ENCODE measurements around the gene DCAF6.

The DCAF6 gene

GRCh38 chr1:168083456-168084325 is 147.2 kb downstream of the DCAF6 start:
- Histone ChIP-seq H3K9me2 (replicated peaks; ENCODE audit: insufficient read depth, low read length) (no peaks in the 10 kb centered on the region), H3K27ac (ENCODE audit: low read depth, low read length) (no peak overlapping the region), H3K4me3 (ENCODE audit: insufficient read depth, low read length, poor library complexity, severe bottlenecking) (no peak overlapping the region), H3K79me2 (ENCODE audit: insufficient read depth, low read length) (no peaks in the 10 kb centered on the region), H3K9me3 (ENCODE audit: insufficient read depth, low read length) (no peaks in the 10 kb centered on the region), H2AFZ (ENCODE audit: low read depth, low read length, severe bottlenecking) (no peak overlapping the region), H3K27me3 (ENCODE audit: low read length) (no peaks in the 10 kb centered on the region), H3K36me3 (ENCODE audit: low read length) (no peaks in the 10 kb centered on the region), H4K20me1 (ENCODE audit: low read depth, low read length) (no peaks in the 10 kb centered on the region), H3K9ac (ENCODE audit: low read length) (no peak overlapping the region), H3K4me2 (ENCODE audit: low read depth, low read length, poor library complexity, severe bottlenecking) (no peak overlapping the region), H3F3A (ENCODE audit: insufficient read depth) (no peaks in the 10 kb centered on the region)
- TF ChIP-seq, protein P1, sequence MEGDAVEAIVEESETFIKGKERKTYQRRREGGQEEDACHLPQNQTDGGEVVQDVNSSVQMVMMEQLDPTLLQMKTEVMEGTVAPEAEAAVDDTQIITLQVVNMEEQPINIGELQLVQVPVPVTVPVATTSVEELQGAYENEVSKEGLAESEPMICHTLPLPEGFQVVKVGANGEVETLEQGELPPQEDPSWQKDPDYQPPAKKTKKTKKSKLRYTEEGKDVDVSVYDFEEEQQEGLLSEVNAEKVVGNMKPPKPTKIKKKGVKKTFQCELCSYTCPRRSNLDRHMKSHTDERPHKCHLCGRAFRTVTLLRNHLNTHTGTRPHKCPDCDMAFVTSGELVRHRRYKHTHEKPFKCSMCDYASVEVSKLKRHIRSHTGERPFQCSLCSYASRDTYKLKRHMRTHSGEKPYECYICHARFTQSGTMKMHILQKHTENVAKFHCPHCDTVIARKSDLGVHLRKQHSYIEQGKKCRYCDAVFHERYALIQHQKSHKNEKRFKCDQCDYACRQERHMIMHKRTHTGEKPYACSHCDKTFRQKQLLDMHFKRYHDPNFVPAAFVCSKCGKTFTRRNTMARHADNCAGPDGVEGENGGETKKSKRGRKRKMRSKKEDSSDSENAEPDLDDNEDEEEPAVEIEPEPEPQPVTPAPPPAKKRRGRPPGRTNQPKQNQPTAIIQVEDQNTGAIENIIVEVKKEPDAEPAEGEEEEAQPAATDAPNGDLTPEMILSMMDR (IDR thresholded peaks at IDR 0.05; ENCODE audit: insufficient read depth, low read length, poor library complexity, severe bottlenecking) = no peak
- TF ChIP-seq EZH2phosphoT487 (conservative IDR thresholded peaks at IDR 0.05; ENCODE audit: low read length) = no peak

- Histone ChIP-seq H3K9ac (ENCODE audit: low read length) (no peak overlapping the region), H3K27ac (ENCODE audit: low read depth, low read length) (no peak overlapping the region), H3K9me3 (ENCODE audit: insufficient read depth, low read length) (no peaks in the 10 kb centered on the region), H3K79me2 (ENCODE audit: insufficient read depth, low read length) (no peaks in the 10 kb centered on the region), H3K4me3 (ENCODE audit: insufficient read depth, low read length, poor library complexity, severe bottlenecking) (no peak overlapping the region), H3K36me3 (ENCODE audit: low read length) (no peaks in the 10 kb centered on the region), H3K4me2 (ENCODE audit: low read depth, low read length, poor library complexity, severe bottlenecking) (no peak overlapping the region), H3K27me3 (ENCODE audit: low read length) (no peaks in the 10 kb centered on the region), H2AFZ (ENCODE audit: low read depth, low read length, severe bottlenecking) (no peak overlapping the region), H3F3A (ENCODE audit: insufficient read depth) (no peaks in the 10 kb centered on the region), H4K20me1 (ENCODE audit: low read depth, low read length) (no peaks in the 10 kb centered on the region), H3K9me2 (replicated peaks; ENCODE audit: insufficient read depth, low read length) (no peaks in the 10 kb centered on the region)
- no peak for TF ChIP-seq EZH2phosphoT487 (conservative IDR thresholded peaks at IDR 0.05; ENCODE audit: low read length)
- TF ChIP-seq, protein P1 (IDR thresholded peaks at IDR 0.05; ENCODE audit: insufficient read depth, low read length, poor library complexity, severe bottlenecking) = peak; percentile 96
Observed at GRCh38 chr1:168084396-168085231, 148.1 kb downstream of the DCAF6 start.

DNA sequence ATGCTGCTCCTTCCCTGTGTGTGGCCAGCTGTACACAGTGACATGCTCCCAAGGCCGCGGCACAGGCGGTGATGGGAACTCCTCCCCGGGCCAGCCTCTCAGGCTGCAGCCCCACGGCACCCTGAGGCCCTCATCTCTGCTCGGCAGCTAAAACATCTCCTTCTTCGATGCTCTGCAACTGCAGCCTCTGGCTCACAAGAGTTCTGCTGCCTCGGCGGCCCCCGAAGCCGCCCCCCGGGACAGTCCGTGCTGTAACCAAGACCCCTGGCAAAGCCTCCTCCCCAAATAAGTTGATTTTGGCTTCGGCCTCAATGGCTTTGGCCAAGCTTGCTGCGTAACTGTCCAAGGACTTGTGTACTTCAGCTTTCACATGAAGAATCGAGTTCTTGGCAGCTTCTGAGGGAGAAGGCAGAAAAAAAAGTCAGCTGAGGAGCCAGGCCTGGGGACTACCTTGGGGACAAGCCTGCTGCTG is 149.0 kb downstream of the DCAF6 start:
- H3F3A ChIP-seq (ENCODE audit: insufficient read depth) = no peaks in the 10 kb centered on the region
- H4K20me1 ChIP-seq (ENCODE audit: low read depth, low read length) = no peaks in the 10 kb centered on the region
- H3K4me3 ChIP-seq (ENCODE audit: insufficient read depth, low read length, poor library complexity, severe bottlenecking) = no peak overlapping the region
- no peak overlapping the region for H3K9ac ChIP-seq (ENCODE audit: low read length)
- no peak overlapping the region for H2AFZ ChIP-seq (ENCODE audit: low read depth, low read length, severe bottlenecking)
- no peaks in the 10 kb centered on the region for H3K36me3 ChIP-seq (ENCODE audit: low read length)
- H3K27me3 ChIP-seq (ENCODE audit: low read length) = no peaks in the 10 kb centered on the region
- no peak overlapping the region for H3K4me2 ChIP-seq (ENCODE audit: low read depth, low read length, poor library complexity, severe bottlenecking)
- TF ChIP-seq EZH2phosphoT487 (conservative IDR thresholded peaks at IDR 0.05; ENCODE audit: low read length) = no peak
- TF ChIP-seq, protein P1 (IDR thresholded peaks at IDR 0.05; ENCODE audit: insufficient read depth, low read length, poor library complexity, severe bottlenecking) = no peak
- no peak overlapping the region for H3K27ac ChIP-seq (ENCODE audit: low read depth, low read length)
- H3K9me2 ChIP-seq (replicated peaks; ENCODE audit: insufficient read depth, low read length) = no peaks in the 10 kb centered on the region
- H3K79me2 ChIP-seq (ENCODE audit: insufficient read depth, low read length) = no peaks in the 10 kb centered on the region
- H3K9me3 ChIP-seq (ENCODE audit: insufficient read depth, low read length) = no peaks in the 10 kb centered on the region

Data from SU-DHL-6 (cell line).